HepG2 (cell line): ENCODE data around the gene OTUB2. TPM values are rescaled to one million over a fixed set of nuclear protein-coding genes. Genes with fewer than 3 reads are reported as not detected.

Source experiments
- AFF4 ChIP-seq: sonication (generic); formaldehyde crosslinking; IDR thresholded peaks from 2 replicates; pipeline ENCODE4 v1.4.0; 2020; ENCODE audit warnings: missing genetic modification reagents
- ATF4 ChIP-seq, 2 experiments: fragments of 450-650 bp in 1 of 2; sonication (generic) in 1 of 2; formaldehyde crosslinking; IDR thresholded peaks; 2 replicates each; pipeline versions ENCODE4 v1.5.0 to v1.8.0; 2020 to 2022; ENCODE audit warnings: mild to moderate bottlenecking in 1 of 2, missing genetic modification reagents in 1 of 2
- CENPT ChIP-seq: sonication (generic); formaldehyde crosslinking; IDR thresholded peaks from 2 replicates; pipeline ENCODE4 v1.8.0; 2022; ENCODE audit warnings: low read depth, mild to moderate bottlenecking, moderate library complexity, missing genetic modification reagents
- CTCF ChIP-seq: sonication (generic); formaldehyde crosslinking; IDR thresholded peaks from 2 replicates; pipeline ENCODE4 v1.5.0; 2020; ENCODE audit warnings: mild to moderate bottlenecking, missing genetic modification reagents, moderate library complexity
- FOXA3 ChIP-seq: IDR thresholded peaks from 2 replicates; pipeline ENCODE4 v1.6.1; 2016; ENCODE audit warnings: missing genetic modification reagents, missing compliant biosample characterization
- FOXK1 ChIP-seq: sonication (generic); formaldehyde crosslinking; IDR thresholded peaks from 2 replicates; pipeline ENCODE4 v1.4.0; 2020; ENCODE audit warnings: low read depth, missing genetic modification reagents, borderline replicate concordance
- FOXP1 ChIP-seq, 2 experiments: fragments of 450-650 bp in 1 of 2; IDR thresholded peaks; 2 replicates each; pipeline ENCODE4 v1.6.1; 2017 to 2018; ENCODE audit warnings: antibody characterized with exemption in 1 of 2
- GPBP1L1 ChIP-seq: sonication (generic); formaldehyde crosslinking; IDR thresholded peaks from 2 replicates; pipeline ENCODE4 v1.5.0; 2020; ENCODE audit warnings: mild to moderate bottlenecking, missing genetic modification reagents
- HMG20B ChIP-seq: conservative IDR thresholded peaks from 2 replicates; pipeline ENCODE4 v1.6.1; 2016; ENCODE audit warnings: missing genetic modification reagents, missing compliant biosample characterization
- KLF15 ChIP-seq: sonication (generic); formaldehyde crosslinking; IDR thresholded peaks from 2 replicates; pipeline ENCODE4 v1.8.1; 2023; ENCODE audit warnings: borderline replicate concordance, mild to moderate bottlenecking, inconsistent platforms, missing genetic modification reagents, mixed read lengths
- MEIS2 ChIP-seq: sonication (generic); formaldehyde crosslinking; IDR thresholded peaks from 2 replicates; pipeline ENCODE4 v1.9.0; 2021; ENCODE audit warnings: mild to moderate bottlenecking, missing genetic modification reagents
- MYNN ChIP-seq: sonication (generic); formaldehyde crosslinking; IDR thresholded peaks from 2 replicates; pipeline ENCODE4 v1.4.0; 2020; ENCODE audit warnings: mild to moderate bottlenecking, low read depth, missing genetic modification reagents
- PHF20 ChIP-seq: sonication (generic); formaldehyde crosslinking; IDR thresholded peaks from 2 replicates; pipeline ENCODE4 v1.5.0; 2020; ENCODE audit warnings: mild to moderate bottlenecking, missing genetic modification reagents
- XRCC5 ChIP-seq: fragments of 200-400 bp; formaldehyde crosslinking; optimal IDR thresholded peaks from 2 replicates; pipeline ENCODE3; 2017; ENCODE audit warnings: mild to moderate bottlenecking, low read length
- ZFYVE20 ChIP-seq: sonication (generic); formaldehyde crosslinking; IDR thresholded peaks from 2 replicates; pipeline ENCODE4 v1.8.0; 2023; ENCODE audit warnings: low read depth, mild to moderate bottlenecking, moderate library complexity, missing genetic modification reagents, borderline replicate concordance
- ZKSCAN8 ChIP-seq: IDR thresholded peaks from 2 replicates; pipeline ENCODE4 v1.6.1; 2016; ENCODE audit warnings: borderline replicate concordance, missing genetic modification reagents, missing compliant biosample characterization
- ZMAT5 ChIP-seq: sonication (generic); formaldehyde crosslinking; IDR thresholded peaks from 2 replicates; pipeline ENCODE4 v1.5.0; 2020; ENCODE audit warnings: mild to moderate bottlenecking, low read depth, missing genetic modification reagents, borderline replicate concordance
- ZNF7 ChIP-seq: IDR thresholded peaks from 2 replicates; pipeline ENCODE4 v1.6.1; 2016; ENCODE audit warnings: missing biosample characterization, missing genetic modification reagents
- ZNF776 ChIP-seq: sonication (generic); formaldehyde crosslinking; IDR thresholded peaks from 2 replicates; pipeline ENCODE4 v1.4.0; 2020; ENCODE audit warnings: mild to moderate bottlenecking, missing genetic modification reagents
- ZNF883 ChIP-seq: sonication (generic); formaldehyde crosslinking; IDR thresholded peaks from 2 replicates; pipeline ENCODE4 v1.5.1; 2020; ENCODE audit warnings: mild to moderate bottlenecking, missing genetic modification reagents; ENCODE audit errors: not compliant biosample characterization
- ZSCAN30 ChIP-seq: sonication (generic); formaldehyde crosslinking; IDR thresholded peaks from 2 replicates; pipeline ENCODE4 v1.5.0; 2020; ENCODE audit warnings: mild to moderate bottlenecking, missing genetic modification reagents
- polyA plus RNA-seq, 8 experiments: library from polyadenylated mRNA; depleted of rRNA in 3 of 8; stranded (reverse) in 7 of 8; unstranded in 1 of 8; fragments of >200 nt; fragmentation: Illumina TruSeq in 4 of 8; extraction: Trizol in 4 of 8; gene quantifications; 2 replicates each; pipeline versions ENCODE4 v1.2.1 to v1.2.3, GENCODE V29; 2011 to 2016; ENCODE audit warnings: low read depth in 4 of 8, missing spikeins in 1 of 8, mixed read lengths in 1 of 8; ENCODE audit not compliant: insufficient read depth in 1 of 8
- total RNA-seq, 5 experiments: library from RNA; depleted of rRNA; stranded (reverse); fragments of >200 nt; fragmentation: Illumina TruSeq; extraction: Trizol; gene quantifications; 2 replicates each; pipeline ENCODE4 v1.2.3, GENCODE V29; 2016; ENCODE audit warnings: low read depth in 1 of 5

Gene OTUB2
- total and polyA plus RNA-seq, 2 of the 13 experiments (the other 11 are each of a cell fraction or from before 2014, with no cell fraction given) = 2.2 to 2.4 TPM

GRCh38 chr14:94001501-94002396 lies 24.4 kb upstream of the OTUB2 start (continued):
- no peak for TF ChIP-seq GPBP1L1 (CRISPR knock-in tag)
- TF ChIP-seq MYNN (CRISPR knock-in tag) = no peak
- no peak for TF ChIP-seq CENPT (CRISPR knock-in tag)
- no peak for TF ChIP-seq ZNF7 (CRISPR knock-in tag)
- TF ChIP-seq FOXA3 = no peak
- TF ChIP-seq ZNF883 (CRISPR knock-in tag) = no peak
- peak; percentile 93 for TF ChIP-seq XRCC5
- no peak for TF ChIP-seq AFF4 (CRISPR knock-in tag)
- no peak for TF ChIP-seq MEIS2
- peak; percentile 95 for TF ChIP-seq CTCF (CRISPR knock-in tag)
- no peak for TF ChIP-seq KLF15 (CRISPR knock-in tag)
- no peak for TF ChIP-seq FOXP1 (IDR thresholded peaks at IDR 0.05)
- TF ChIP-seq FOXP1 (CRISPR knock-in tag; IDR thresholded peaks at IDR 0.05) = no peak
- peak; percentile 73; the same call in 1 of the 2 replicates for TF ChIP-seq ZKSCAN8 (CRISPR knock-in tag)
- TF ChIP-seq ZMAT5 (CRISPR knock-in tag) = no peak
- no peak for TF ChIP-seq FOXK1 (CRISPR knock-in tag)
- TF ChIP-seq ZSCAN30 (CRISPR knock-in tag) = no peak
- TF ChIP-seq HMG20B (CRISPR knock-in tag) = no peak
- TF ChIP-seq ATF4 (CRISPR knock-in tag; IDR thresholded peaks at IDR 0.05) = no peak
- TF ChIP-seq PHF20 (CRISPR knock-in tag) = no peak
- TF ChIP-seq ZNF776 = no peak
- TF ChIP-seq ZFYVE20 = no peak
